Brain pericyte (primary cell): Measurements from ENCODE around the gene RALGPS1.

Source experiments
- DNase-seq: peaks from one replicate; pipeline ENCODE4 v3.0.0-alpha.2; 2012; ENCODE audit warnings: low read depth, low spot score

The RALGPS1 gene

GRCh38 chr9:127203681-127204327, 289.2 kb downstream of the RALGPS1 start:
- DNase-seq: no peak

- no peak for DNase-seq
Measured at GRCh38 chr9:127204771-127205470, 290.3 kb downstream of the RALGPS1 start.

GRCh38 chr9:127205952-127206351, 291.4 kb downstream of the RALGPS1 start:
- DNase-seq: no peak

- no peak for DNase-seq
Measured at GRCh38 chr9:127206666-127207065, 292.1 kb downstream of the RALGPS1 start.

- DNase-seq: no peak
Measured at GRCh38 chr9:127207734-127208410, 293.3 kb downstream of the RALGPS1 start.

- DNase-seq: no peak
Measured at GRCh38 chr9:127208416-127208815, 293.8 kb downstream of the RALGPS1 start.

- no peak for DNase-seq
Measured at GRCh38 chr9:127209220-127209619, 294.6 kb downstream of the RALGPS1 start.

- no peak for DNase-seq
Measured at GRCh38 chr9:127209948-127210640, 295.5 kb downstream of the RALGPS1 start.

DNA sequence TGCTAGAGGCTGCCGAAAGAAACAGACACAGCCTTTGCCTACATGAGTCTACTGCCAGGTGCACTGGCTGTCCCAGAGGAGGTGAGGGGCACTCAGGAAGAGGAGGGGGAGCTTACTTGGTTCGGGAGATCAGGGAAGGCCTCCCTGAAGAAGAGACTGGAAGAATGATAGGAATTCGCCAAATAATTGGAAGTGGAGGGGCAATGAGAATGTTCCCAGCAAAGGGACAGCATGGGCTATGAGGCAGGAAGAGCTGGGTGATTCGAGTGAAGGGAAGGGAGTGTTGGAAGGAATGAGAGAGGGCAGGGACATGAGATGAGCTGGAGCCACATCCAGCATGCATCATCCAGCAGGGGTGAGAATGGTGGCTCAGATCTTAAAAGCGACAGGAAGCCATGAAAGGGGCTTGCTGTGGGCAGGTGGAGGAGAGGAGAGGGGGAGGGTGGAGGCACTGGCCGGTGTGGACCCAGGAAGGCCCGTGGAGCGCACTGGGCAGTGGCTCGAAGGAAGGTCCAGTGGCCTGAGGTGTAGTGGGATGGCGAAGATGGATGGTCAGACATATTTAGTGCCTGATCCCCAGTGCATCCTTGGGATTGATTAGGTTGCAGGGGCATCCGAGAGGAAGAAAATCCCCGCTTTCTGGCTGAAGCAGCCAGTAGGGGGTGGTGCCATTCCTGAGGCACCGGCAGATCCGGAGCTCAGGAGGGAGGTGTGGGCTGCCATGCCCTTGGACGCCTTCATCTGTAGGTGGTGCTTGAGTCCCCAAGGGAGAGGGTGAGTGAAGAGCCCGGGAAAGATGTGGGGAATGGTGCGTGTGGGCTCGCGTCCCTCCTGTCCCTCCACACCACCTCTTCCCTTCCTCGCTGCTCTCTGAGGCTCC, 296.5 kb downstream of the RALGPS1 start:
- no peak for DNase-seq

DNA sequence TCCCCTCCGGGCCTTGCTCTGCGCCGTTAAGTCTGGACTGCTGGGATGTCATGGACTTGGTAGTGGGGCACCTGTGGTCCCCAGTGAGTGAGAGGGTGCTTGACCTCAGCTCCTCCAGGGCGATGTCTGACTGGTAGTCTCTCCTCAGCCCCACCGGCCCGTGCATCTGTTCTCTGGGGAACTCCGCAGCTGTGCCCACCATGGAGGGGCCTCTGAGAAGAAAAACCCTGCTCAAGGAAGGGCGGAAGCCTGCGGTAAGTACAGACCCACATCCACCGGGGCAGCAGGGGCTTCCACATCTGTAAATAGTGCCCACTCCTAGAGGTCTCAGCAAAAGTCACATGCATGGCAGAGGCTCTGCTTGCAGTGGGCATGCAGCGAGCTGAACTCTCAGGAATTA, 297.4 kb downstream of the RALGPS1 start:
- DNase-seq: no peak

- no peak for DNase-seq
Measured at GRCh38 chr9:127212453-127212852, 297.9 kb downstream of the RALGPS1 start.

DNA sequence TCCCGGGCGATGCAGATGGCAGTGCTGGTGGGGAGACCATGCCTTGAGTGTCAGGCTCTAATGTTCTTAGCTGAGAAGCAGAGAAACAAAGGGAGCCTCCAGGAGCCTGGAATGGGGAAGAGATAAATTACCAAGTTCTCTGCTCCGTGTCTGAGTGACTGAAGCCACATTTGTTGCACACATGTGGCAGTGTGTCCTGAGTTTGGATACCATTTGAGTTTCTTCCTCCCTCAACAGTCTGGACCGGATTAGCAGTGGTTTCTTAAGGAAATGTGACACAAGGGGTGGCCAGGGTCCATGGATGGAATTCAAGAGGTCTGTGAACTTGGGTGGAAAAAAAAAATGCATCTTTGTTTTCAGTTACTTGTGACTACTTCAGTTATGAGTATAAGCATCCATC, 299.3 kb downstream of the RALGPS1 start:
- no peak for DNase-seq

- peak; percentile 45 for DNase-seq
Measured at GRCh38 chr9:127214421-127215267, 300.1 kb downstream of the RALGPS1 start.

DNA sequence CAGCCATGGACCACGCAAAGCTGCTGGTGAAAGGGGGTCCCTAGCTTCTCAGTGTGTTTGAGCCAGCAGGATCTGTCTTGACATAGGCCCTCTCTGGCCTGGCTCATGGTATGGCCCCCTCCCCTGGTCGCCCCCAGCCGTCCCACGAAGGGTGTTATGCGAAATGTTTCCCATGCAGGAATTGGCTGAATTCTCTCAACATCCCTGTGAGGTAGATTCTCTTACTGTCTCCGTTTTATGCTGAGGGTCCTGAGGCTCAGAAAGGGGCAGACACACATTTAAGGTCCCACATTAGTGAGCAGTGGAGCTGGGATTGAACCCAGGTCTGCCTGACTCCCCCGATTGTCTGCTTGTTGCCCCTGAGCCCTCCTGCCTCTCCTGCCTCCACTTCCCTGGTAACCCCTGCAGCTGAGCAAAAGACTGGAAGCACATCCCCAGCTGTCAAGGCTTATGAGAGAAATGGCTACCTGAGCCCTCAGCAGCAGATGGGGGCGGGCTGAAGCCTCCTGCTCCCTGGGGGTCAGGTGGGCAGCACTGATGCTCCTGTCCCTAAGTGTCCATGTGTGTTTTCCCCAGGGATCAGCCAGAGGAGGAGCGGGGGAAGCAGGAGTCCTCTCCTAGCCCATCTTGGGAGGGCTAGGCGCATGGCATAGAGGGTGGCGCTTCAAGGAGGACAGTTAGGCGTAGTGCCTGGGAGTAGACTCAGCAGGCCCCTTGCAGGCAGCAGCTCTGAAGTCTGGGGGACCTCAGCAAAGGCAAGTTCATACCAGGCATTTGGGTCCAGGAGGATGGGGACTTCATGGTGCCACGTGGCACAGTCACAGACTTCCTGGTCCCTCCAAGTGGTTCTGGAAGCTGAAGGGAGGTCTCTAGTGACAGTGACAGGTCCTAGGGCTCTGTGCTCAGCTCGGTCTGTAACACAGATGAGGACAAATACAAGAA, 301.0 kb downstream of the RALGPS1 start:
- DNase-seq: no peak

- no peak for DNase-seq
Measured at GRCh38 chr9:127216210-127216887, 301.8 kb downstream of the RALGPS1 start.

DNA sequence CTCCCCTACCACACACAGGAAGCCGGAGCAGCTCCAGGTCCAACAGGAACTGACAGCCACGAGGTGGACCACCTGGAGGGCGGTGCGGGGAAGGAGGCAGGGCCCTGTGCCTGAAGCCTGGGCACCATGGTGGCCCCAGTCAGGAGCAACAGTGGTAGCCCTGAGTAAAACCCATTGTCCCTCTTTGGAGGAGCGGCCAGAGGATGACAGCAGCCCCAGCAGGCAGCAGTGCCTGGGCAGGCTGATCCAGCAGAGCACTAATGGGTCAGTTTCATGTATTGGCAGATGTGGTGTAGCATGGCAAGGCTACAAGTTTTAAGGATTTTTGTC, 302.3 kb downstream of the RALGPS1 start:
- DNase-seq: no peak

- no peak for DNase-seq
Measured at GRCh38 chr9:127218818-127219217, 304.2 kb downstream of the RALGPS1 start.

DNA sequence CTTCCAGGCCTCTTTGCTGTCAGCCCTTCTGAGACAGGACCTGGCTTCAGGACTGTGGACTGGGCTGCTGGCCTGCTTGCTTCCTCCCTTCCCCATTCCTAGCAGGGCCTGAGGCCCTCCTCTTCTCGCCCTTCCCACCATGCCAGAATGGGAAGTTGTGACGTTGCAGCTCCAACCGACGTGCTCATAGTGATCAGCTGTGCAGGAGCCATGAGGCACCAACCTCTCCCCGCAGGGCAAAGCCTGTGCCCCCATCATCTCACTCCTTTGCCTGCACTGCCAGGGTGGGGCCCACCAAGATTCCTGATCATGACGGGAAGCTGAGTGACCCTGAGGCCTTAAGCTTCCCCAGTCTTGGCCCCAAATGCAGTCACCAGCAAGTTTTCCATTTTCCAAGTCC, 304.9 kb downstream of the RALGPS1 start:
- no peak for DNase-seq

GRCh38 chr9:127221695-127222094, 307.1 kb downstream of the RALGPS1 start:
- no peak for DNase-seq
